ENCODE data around the gene GSTM5.
"Not testable (repeated sequence)": the region's sequence is repeated elsewhere in the genome, so short reads cannot be mapped to it uniquely, and the experiment has no call there.

DNA sequence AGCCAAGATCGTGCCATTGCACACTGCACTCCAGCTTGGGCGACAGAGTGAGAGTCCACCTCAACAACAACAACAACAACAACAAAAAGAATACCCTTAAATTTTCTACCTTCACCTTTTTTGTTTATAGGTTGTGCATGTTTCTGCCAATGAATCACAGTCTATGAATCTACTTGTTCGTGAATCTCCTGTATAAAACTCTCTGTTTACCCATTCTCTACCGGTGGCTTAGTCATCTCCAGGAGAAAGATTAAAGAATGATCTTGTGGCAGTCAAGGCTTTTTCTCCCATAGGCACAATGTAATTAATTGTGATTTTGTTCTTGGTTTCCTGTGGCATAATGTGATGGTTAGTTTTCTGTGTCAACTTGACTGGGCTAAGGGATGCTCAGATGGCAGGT, 14.2 kb upstream of the GSTM5 start:
- not testable (repeated sequence) for TF ChIP-seq POLR2A, CTCF (IDR thresholded peaks at IDR 0.05)

Measured in prostate gland (tissue), 2 donors.